GM21717 (cell line): ENCODE results near the gene CLEC2D.
"Not testable (repeated sequence)": the region's sequence is repeated elsewhere in the genome, so short reads cannot be mapped to it uniquely, and the experiment has no call there.

Experiments used
- ATAC-seq: cut with Tn5 transposase; IDR thresholded peaks from one replicate; pipeline ENCODE4 v1.9.1; 2021; ENCODE audit warnings: mild to moderate bottlenecking, moderate library complexity; ENCODE audit not compliant: unreplicated experiment

CLEC2D gene, protein sequence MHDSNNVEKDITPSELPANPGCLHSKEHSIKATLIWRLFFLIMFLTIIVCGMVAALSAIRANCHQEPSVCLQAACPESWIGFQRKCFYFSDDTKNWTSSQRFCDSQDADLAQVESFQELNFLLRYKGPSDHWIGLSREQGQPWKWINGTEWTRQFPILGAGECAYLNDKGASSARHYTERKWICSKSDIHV

DNA sequence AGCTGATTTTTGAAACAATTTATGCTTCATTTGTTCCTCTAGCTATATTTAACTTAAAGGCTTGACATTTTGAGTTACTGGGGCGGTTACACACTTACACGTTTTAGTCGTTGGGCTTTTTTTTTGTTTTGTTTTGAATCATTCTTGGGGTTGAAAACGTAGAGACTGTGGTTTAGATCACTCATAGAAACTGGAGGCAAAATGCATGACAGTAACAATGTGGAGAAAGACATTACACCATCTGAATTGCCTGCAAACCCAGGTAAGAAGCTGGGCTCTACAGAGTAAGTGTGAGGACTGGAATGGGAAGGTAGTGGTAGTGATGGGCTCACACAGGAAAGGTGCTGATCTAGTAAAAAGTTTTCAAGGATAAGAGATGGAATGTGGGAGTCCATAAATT is at the start of gene CLEC2D:
TSS of gene CLEC2D (plus strand) at position 180 of the 400 bp plus-strand sequence. CDS start at position 202, 22 bp downstream.
- ATAC-seq, result peak; percentile 42

DNA sequence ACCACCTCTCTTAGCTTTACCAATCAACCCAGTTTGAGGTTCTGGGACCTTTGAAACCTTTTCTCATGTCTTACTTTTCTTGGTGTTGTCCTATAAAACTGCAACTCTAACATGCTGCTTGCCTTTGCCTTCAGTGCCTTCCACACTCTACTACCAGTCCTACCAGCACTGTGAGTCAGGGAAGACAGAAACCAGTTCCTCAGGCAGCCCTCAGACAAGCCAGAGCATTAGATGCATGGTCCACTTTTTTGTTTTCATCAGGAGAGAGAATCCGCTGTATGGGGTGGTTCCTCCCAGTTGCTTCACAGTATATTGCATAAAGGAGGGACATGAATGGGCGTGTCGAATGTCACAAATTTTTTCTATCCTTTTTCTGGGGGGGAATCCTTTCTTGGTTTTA is 44.5 kb upstream of the CLEC2D start:
- ATAC-seq, result no peak

DNA sequence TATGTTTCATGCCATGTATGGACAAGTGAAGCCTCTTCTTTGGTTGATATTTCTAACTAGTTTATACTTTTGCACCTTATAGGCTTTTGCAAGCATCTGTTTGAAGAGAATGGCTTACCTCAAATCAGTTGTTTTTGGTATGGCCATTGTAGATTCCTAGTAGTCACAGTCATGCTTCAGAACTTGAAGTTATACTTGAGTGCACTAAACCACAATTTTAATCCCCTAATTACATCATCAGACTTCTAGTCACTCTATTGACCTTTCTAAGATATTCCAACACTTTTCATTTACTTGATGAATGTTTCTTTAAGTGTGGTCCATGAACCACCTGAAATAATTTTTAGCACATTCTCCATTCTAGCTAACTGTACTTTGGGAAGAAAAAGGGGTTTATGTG is 43.2 kb upstream of the CLEC2D start:
- ATAC-seq, result no peak

DNA sequence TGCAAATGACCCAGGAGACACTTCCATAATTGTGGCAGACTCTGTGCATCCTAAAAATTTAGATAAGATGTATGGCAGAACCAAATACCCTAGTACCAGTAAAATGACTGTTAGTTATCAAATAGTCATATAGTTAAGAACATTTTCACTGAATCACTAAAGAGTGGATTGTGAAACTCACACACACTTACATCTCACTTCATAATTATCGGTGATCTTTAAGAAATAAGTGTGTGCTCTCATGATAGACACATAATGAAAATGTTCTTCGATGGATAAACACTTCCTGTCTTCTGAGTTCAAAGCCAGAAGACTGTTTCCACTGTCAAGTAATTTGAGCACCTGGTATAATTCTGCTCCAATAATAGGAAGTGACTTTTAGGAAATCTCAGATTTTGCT is 42.7 kb upstream of the CLEC2D start:
- ATAC-seq, result no peak

DNA sequence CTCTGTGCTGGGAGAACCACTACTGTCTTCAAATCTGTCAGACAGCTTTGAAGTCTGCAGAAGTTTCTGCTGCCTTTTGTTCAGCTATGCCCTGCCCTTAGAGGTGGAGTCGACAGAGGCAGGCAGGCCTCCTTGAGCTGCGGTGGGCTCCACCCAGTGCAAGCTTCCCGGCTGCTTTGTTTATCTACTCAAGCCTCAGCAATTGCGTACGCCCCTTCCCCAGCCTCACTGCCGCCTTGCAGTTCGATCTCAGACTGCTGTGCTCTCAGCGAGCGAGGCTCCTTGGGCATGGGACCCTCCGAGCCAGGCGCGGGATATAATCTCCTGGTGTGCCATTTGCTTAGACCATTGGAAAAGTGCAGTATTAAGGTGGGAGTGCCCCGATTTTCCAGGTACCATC is 36.7 kb upstream of the CLEC2D start:
- no peak for ATAC-seq

DNA sequence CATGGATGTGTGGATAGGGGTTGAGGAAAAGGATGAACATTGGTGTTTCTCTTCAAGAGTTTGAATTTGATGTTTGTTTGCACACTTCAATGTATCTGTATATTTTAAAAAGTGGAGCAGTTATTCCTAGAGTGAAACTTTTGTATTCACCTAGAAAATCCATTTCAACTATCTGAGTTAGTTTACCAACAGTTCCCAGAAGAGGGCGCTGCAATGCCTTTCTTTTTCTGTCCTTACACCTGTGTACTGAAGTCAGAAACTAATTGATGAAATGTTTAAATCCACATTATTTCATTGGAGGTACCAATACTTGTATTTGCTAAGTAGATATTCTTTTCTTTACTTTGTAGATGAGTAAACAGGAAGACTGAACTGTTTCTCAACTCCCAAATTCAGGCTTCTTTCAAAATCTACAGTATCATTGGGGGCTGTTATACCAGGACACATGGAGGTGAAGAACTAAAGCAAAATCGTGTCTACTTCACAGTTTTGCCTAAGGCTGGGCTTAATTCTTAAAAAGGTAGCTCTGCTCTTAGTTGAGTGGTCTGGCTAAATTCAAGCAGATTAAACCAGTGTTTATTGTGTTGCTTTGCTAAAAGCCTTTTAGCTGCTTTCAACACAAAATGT is 35.2 kb upstream of the CLEC2D start:
- ATAC-seq, result no peak

DNA sequence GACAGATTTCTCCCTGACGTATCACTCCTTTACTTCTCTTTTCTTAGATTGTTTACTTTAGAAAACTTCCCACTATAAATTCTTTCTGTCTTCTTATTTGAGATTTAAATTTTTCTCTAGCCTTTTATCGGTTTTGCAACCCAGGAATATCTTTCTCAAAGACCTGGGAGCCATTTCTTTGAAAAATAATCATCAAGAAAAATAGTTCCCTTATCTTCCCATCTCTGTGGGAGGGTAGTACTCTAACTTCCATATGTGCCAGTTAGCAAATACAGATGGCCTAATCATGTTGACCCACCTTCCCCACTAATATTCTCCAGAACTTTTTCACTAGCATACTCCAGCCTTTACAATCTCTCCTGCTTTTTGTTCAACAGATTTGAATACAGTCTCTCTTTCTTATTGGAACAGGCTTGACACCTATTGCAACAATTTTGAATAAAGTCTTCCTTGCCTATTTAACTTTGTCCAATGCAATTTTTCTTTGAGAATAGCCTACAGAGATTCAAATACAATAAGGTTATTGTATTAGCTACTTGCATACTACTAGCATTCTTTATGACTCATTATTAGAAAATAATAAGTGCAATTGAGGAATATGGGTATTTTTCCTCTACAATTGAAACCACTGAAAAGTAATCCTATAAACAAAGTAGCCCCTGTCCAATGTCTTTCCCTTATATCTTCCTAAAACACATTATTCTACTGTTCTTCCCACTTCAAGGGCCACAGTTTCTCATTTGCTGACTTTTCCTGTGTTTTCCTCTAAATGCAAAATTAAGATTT is 34.4 kb upstream of the CLEC2D start:
- no peak for ATAC-seq

DNA sequence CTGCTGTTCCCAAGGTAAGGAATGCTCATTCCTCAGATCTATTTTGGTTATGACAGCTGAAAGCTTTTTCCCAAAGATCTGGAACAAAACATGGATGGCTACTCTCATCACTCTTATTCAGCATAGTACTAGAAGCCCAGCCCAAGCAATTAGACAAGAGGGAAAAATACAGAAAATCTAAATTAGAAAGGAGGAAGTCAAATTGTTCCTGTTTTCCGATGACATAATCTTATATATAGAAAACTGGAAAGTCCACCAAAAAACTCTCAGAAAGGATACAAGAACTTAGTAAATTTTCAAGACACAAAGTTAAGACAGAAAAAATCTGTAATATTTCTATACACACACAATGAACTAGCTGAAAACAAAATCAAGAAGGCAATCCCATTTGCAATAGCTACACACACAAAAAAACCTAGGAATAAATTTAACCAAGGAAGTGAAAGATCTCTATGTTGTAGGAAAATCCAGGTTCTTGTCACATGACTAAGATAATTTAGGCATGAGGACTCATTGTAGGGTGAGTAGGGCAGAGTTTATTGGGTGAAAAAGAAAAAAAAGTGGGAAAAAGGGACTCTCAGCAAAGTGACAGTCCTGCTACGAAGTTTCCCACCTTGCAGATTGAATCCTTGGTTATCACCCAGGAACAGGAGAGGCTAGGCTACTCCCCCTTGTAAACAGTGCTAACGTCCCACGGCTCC is 33.2 kb upstream of the CLEC2D start:
- no peak for ATAC-seq

DNA sequence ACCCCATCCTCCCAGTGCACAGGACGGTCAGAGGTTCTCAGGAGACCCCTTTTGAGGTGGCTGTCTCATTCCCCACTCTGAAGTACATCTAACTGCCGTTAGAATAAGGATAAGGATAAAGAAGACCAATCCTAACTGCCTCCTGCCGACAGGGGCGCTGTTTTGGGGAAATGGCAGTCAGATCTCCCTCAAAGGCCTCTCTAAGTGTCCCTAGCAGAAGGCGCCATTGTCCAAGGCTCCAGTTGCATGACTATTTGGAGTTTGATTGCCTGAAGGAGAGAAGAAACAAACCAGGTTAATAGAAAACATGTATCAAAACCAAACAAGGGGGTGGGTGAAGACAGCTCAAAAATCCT is 32.7 kb upstream of the CLEC2D start:
- ATAC-seq, result no peak

DNA sequence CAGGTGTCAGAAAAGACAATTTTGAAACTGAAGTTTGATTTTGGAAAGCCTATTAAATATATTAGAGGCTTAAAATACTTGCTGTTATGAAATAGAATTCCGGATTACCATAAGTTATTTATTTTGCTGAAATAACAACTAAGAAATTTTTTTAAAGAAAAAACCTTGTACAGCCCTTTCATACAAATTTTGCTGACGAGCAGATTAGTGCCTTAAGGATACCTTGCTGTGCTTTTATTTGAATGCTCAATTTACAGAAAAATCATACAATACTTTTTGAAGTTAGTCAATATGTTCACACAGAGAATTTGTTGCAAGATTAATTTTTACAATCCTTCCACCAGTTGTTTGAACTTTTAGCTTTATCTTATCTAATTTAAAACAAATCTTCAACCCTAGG is 29.5 kb upstream of the CLEC2D start:
- ATAC-seq, result no peak

DNA sequence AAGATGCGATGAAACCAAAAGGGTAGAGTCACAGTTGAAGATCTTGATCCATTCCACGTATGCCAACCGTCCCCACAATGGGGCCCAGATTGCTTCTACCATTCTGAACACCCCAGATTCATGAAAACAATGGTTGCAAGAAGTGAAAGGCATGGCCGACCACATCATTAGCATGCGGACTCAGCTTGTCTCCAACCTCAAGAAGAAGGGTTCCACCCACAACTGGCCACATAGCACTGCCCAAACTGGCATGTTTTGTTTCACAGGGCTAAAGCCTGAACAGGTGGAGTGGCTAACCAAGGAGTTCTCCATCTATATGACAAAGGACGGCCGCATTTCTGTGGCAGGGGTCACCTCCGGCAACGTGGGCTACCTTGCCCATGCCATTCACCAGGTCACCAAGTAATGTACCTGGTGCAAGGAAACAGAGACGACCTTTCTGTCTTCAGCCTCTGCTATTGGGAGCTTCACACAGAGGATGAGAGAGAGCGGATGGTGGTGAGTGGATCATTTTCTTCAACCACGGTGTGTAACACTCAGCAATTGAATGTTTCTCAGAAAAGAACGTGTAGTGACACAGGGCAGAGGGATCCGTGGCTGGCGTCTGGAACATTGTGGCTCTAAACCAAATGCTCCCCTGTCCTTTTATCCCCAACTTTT is 26.8 kb upstream of the CLEC2D start:
- no peak for ATAC-seq

DNA sequence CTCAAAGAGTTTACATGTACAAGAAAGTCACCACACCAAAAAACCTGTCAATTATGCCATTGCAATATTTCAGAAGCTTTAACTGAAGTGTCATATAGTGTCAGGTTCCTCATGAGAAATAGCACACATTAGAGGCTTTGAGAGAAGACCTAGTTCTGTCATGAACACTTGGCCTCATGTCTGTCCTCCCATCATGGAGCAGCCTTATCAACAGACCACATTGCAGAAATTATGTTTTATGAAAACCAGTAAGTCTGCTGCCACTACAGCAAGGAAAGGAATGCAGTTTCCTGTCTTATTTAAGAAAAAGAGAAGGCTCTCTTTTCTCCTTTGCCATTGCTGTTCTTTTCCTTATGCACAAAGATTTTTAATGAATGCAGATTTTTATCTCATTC is 26.2 kb upstream of the CLEC2D start:
- no peak for ATAC-seq

DNA sequence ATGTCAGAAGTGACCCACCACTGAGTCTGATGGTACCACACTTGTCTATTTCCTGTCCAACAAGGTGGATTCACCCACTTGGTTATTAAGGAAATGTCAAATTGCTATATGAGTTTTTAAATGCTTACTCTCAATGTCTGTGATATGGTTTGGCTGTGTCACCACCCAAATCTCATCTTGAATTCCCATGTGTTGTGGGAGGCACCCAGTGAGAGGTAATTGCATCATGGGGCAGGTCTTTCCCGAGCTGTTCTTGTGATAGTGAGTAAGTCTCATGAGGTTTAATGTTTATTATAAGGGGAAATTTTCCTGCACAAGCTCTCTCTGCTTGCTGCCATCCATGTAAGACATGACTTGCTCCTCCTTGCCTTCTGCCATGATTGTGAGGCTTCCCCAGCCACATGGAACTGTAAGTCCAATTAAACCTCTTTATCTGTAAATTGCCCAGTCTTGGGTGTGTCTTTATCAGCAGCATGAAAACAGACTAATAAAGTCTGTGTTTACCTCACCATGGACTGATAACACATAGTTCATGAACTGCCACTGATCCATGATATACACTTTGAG is 24.4 kb upstream of the CLEC2D start:
- ATAC-seq, result not testable (repeated sequence)

DNA sequence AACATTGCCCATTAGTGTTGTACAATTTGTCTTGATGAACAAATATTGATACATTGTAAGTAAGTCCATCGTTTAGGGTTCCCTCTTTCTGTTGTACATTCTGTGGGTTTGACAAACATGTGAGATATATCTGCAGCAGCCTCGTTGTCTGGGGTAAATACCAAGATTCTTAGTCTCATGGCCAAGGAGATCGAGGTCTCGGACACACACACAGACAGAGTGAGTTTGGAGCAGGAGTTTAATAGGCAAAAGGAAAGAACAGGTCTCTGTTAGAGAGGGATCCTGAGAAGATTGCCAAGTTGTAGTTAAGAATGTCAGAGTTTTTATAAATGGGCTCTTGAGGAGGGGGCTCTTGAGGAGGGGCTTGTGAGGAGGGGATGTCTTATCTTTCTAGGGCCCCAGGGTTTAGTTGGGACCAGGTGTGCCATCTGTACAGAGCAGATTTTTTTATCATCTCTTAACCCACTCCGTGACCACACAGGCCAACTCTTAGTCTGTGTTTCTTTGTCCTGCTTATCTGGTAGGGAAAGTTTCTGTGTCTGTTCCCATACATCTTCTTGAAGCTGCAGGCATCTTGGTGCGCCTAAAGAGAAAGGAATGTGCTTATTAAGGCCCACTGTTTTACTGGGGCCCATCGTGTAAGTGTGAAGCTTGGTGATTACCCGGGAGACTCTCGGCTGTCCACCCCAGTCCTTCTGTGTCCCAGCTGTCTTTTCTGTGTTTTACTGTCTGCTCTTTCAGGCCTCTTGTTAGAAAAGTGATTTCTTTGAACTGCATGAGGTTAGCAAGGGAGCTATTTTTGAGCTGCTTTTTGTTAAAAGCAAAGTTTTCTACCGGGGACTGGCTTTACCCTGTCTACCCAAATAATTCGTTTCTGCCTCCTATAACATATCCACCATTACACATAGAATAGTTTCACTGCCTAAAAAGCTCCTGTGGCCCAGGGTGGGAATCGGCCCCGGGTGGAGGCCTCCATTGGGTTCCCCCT is 22.4 kb upstream of the CLEC2D start:
- ATAC-seq, result peak; percentile 5

DNA sequence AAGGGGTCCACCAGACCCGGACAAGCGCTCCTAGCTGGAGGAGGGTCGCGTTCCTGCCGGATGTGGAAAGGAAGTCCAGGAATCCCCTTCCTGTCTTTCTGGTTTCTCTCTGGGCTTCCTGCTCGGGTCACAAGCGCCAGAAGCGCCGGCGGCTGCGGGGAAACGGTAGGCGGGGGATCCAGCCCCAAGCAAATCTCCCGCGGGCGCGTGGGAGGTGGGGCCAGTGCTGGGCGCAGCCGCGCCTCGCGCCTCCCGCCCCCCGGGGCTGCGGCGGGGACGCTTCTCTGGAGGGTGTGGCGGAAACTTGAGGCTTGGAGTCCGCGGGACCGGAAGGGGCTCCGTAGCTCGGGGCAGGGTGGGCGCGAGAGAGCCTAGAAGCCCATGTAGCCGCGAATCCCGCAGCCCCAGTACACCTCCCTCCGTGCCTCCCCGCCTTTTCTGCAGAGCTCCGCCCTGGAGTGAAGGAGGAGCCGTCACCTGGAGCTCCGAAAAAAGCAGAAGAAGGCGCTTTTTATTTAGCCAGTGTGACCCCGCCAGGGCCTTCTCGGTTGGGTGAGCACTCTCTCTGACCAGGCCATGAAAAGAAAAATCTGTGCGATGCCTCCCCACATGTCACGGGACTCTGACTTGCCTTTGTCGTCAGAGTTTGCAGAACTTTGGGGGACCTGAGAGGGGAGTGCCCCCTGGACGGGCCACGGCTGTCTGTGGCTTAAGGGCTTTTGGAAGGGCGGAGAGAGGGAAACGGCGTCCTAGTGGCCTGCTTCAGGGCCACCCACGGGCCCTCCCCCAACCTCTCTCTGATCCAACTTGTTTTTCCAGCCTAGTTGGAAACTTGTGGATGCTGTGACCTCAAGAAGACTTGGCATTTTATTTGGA is 21.4 kb upstream of the CLEC2D start:
- ATAC-seq, result peak; percentile 73

DNA sequence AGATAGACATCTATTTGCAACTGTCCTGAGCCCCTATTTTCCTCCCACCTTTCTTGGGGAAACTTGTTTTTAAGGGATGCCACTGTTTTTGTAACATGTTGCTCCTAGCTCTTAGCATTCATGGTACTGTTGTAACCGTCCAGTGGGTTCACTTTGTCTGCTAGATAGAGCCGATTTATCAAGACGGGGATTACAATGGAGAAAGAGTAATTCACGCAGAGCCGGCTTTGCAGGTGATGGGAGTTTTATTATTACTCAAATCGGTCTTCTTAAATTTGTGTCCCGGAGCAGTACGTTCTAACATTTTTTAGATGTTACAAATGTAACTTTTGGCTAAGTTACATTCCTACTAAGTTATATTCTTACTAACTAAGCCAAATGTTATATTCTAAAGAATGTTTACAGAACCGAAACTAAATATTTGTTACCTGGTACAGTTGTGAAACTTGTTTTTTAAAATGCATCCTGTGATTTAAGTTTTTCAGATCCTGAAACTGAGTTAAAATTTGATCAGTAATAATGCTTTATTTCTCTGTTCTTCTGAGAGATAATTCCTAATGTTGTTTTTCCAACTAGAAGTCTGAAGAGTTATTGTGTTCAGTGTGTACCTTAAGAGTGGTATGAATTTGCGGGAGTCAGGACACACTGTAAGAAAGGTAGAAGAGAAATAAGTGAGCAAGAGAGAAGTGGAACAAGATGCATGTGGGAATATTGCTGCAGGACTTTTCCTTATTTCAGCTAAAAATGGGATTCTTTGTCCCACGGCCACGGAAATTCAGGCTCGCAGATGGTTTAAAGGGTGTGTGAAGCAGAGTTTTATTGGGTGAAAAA is 20.6 kb upstream of the CLEC2D start:
- no peak for ATAC-seq

DNA sequence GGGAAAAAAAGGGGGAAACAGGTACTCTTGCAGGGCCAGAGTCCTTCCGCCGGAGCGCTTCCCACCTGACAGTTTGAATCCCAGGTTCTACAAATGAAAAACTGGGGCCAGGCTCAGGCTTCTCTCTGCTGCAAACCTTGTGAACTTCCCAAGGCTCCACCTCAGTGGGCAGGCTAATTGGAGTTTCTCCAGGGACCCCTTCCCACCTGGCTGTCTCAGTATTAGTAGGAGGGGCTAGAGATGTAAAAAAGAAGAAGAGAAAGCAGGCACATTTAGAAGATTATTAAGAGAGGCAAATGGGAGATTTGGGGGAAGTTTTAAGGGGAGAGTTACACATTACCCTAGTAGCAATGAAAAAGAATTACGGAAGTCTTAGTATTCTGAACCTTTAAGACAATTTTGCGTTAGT is 20.0 kb upstream of the CLEC2D start:
- ATAC-seq, result no peak

DNA sequence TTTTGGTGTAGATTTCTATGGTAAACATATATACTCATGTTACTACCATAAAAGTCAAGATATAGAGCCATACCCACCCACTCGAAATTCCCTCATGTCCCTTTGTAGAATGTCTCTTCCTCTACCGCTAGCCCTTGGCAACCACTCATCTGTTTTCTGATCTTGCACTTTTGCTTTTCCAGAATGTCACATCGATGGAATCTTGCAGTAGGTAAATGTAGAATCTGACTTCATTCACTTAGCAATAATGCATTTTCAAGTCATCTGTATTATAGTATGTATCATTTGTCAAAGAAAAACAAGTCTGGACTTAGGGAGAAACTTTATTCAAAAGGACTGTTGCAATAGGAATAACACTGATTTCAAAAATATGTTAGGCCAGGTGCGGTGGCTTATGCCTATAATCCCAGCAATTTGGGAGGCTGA is 19.3 kb upstream of the CLEC2D start:
- ATAC-seq, result no peak
